Esophagus muscularis mucosa (tissue), 4 donors: Measurements from ENCODE around the gene ANKEF1. TPM values are rescaled to one million over a fixed set of nuclear protein-coding genes. Genes with fewer than 3 reads are reported as not detected.

Source experiments
- DNase-seq: peaks from one replicate; pipeline ENCODE4 v3.0.0-alpha.2; 2017; ENCODE audit errors: extremely low spot score
- H3K27ac ChIP-seq, 4 donors: fragments of 200-600 bp; sonication (generic); replicated peaks in 1 of 4; 1 replicate in 3 of 4; 2 replicates in 1 of 4; pipeline ENCODE4 v1.5.1; 2016 to 2019; ENCODE audit warnings: mild to moderate bottlenecking in 1 of 4
- H3K27me3 ChIP-seq, 4 donors: fragments of 200-600 bp; sonication (generic); one replicate each; pipeline versions ENCODE4 v1.5.1 to v1.6.0; 2016 to 2019
- H3K36me3 ChIP-seq, 4 donors: fragments of 200-600 bp; sonication (generic); one replicate each; pipeline ENCODE4 v1.5.1; 2016 to 2019
- H3K4me1 ChIP-seq, 4 donors: fragments of 200-600 bp; sonication (generic); one replicate each; pipeline ENCODE4 v1.5.1; 2016 to 2019
- H3K4me3 ChIP-seq, 4 donors: fragments of 200-600 bp; sonication (generic); 1 replicate in 2 of 4; 2 replicates in 2 of 4; pipeline ENCODE4 v1.5.1; 2016 to 2019; ENCODE audit warnings: mild to moderate bottlenecking in 4 of 4, moderate library complexity in 1 of 4
- H3K9me3 ChIP-seq, 4 donors: fragments of 200-600 bp; sonication (generic); 1 replicate in 3 of 4; 2 replicates in 1 of 4; pipeline ENCODE4 v1.5.1; 2016 to 2019
- EP300 ChIP-seq: sonication (generic); formaldehyde crosslinking; IDR thresholded peaks from one replicate; pipeline ENCODE4 v1.6.1; 2017; ENCODE audit warnings: antibody characterized with exemption
- POLR2A ChIP-seq: fragments of 450-650 bp; IDR thresholded peaks from one replicate; pipeline ENCODE4 v1.6.1; 2017; ENCODE audit warnings: antibody characterized with exemption, moderate library complexity, mild to moderate bottlenecking, low read depth
- POLR2AphosphoS5 ChIP-seq, 2 donors: sonication (generic); formaldehyde crosslinking; IDR thresholded peaks; one replicate each; pipeline ENCODE4 v1.6.1; 2017; ENCODE audit warnings: antibody characterized with exemption in 2 of 2
- WGBS: methylation state at CpG from one replicate; pipeline ENCODE4 v1.1.5; 2018; 5-methylcytosine and 5-hydroxymethylcytosine counted together
- intact Hi-C: fragments of 100-400 bp; cut with DNase I; formaldehyde crosslinking; loops from one replicate; pipeline ENCODE4 v1.15.1; 2023
- total RNA-seq, 4 donors: library from RNA; depleted of rRNA; stranded (reverse); fragments of >200 nt; gene quantifications; one replicate each; pipeline versions ENCODE4 v1.1.0 to v1.2.1, GENCODE V29; 2016
- TF ChIP-seq, protein P1 (sequence below), 3 experiments: fragments of 200-600 bp in 2 of 3; fragments of 450-650 bp in 1 of 3; sonication (generic) in 2 of 3; IDR thresholded peaks; one replicate each; pipeline ENCODE4 v1.5.1; 2017 to 2019; ENCODE audit warnings: antibody characterized with exemption in 3 of 3, mild to moderate bottlenecking in 2 of 3, moderate library complexity in 1 of 3

The ANKEF1 gene
- total RNA-seq, 4 donors from 2014 or later: 0.42 to 2.3 (median 1.3) TPM

DNA sequence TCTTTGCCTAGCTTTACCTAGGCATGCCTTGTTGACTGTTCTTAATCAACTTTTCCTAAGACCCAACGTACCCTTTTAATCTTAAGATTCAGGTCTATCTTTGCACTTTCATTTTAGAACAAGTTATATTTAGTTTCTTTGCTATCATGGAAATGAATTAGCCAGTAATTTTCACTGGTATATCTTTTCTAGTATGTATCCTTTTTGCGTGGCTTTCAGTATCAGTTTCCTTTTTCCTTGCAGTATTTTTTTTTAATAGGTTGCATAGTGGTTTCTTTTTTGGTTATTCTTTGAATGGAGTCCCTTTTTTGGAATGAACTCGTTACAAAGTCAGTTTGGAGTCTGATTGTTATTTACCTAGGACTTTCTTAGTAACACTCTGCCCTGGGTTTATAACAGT lies 7.3 kb downstream of the ANKEF1 start:
- TF ChIP-seq, protein P1, sequence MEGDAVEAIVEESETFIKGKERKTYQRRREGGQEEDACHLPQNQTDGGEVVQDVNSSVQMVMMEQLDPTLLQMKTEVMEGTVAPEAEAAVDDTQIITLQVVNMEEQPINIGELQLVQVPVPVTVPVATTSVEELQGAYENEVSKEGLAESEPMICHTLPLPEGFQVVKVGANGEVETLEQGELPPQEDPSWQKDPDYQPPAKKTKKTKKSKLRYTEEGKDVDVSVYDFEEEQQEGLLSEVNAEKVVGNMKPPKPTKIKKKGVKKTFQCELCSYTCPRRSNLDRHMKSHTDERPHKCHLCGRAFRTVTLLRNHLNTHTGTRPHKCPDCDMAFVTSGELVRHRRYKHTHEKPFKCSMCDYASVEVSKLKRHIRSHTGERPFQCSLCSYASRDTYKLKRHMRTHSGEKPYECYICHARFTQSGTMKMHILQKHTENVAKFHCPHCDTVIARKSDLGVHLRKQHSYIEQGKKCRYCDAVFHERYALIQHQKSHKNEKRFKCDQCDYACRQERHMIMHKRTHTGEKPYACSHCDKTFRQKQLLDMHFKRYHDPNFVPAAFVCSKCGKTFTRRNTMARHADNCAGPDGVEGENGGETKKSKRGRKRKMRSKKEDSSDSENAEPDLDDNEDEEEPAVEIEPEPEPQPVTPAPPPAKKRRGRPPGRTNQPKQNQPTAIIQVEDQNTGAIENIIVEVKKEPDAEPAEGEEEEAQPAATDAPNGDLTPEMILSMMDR (IDR thresholded peaks at IDR 0.05): no peak
- TF ChIP-seq POLR2AphosphoS5 (IDR thresholded peaks at IDR 0.05) (no peak), POLR2A (no peak), EP300 (no peak)
- DNase-seq: no peak
- no peaks in the 10 kb centered on the region for H3K4me1 ChIP-seq
- no peaks in the 10 kb centered on the region for H3K27me3 ChIP-seq
- 80% methylated on average over 3 of the region's 3 CpGs for WGBS
- H3K9me3 ChIP-seq: no peaks in the 10 kb centered on the region
- H3K27ac ChIP-seq: no peak overlapping the region
- intact Hi-C loops: no loop called here
- no peaks in the 10 kb centered on the region for H3K36me3 ChIP-seq
- H3K4me3 ChIP-seq: no peak overlapping the region

DNA sequence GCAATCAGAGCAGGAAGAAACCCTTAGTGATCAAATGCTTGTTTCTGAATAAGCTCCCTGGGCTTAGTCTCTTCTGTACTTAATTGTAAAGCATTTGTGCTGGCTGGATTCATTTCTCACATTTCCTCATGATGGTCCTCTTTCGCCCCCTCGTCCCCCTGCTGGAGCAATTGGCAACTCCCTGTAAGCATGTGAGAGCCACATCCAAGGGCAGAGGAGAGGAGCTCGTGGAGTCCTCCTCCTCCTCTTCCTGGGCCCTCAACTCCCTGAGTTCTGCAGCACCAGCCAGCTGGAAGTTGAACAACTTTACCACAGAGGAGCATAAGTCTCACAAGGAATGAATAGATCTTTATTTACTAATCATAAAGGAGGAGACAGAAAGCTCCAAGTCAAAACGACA lies 12.6 kb downstream of the ANKEF1 start:
- no peak for DNase-seq
- no peak overlapping the region for H3K27ac ChIP-seq
- no peak for TF ChIP-seq EP300
- TF ChIP-seq, protein P1 (IDR thresholded peaks at IDR 0.05): no peak
- TF ChIP-seq POLR2A: no peak
- TF ChIP-seq POLR2AphosphoS5 (IDR thresholded peaks at IDR 0.05): no peak
- no peaks in the 10 kb centered on the region for H3K36me3 ChIP-seq
- no peaks in the 10 kb centered on the region for H3K27me3 ChIP-seq
- H3K4me1 ChIP-seq: no peaks in the 10 kb centered on the region
- intact Hi-C loops: no loop called here
- no peaks in the 10 kb centered on the region for H3K9me3 ChIP-seq
- H3K4me3 ChIP-seq: no peak overlapping the region
- 27% methylated on average over 4 of the region's 4 CpGs for WGBS

DNA sequence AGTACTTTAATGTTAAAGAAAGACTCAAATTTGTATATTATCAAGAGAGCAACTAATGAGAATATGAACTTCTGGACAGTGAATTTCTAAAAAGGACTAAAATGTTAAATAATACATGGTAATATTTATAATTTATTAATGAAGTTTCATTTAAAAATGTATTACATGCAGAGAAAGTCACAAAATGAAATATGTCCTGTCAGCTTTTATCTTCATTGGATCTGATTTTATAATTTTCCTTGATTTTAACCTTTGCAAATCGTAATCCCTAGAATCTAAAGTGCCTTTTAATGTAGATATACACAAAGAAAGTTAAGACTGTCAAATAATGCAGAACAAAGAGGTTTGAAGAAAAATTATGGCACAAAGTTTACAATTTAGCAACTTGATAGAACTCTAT lies 16.4 kb downstream of the ANKEF1 start:
- intact Hi-C loops: no loop called here
- Histone ChIP-seq H3K9me3 (no peaks in the 10 kb centered on the region), H3K36me3 (no peaks in the 10 kb centered on the region), H3K4me3 (no peak overlapping the region), H3K4me1 (no peaks in the 10 kb centered on the region), H3K27ac (no peak overlapping the region), H3K27me3 (no peaks in the 10 kb centered on the region)
- WGBS: 89% methylated on average over 1 of the region's 1 CpG
- no peak for DNase-seq
- TF ChIP-seq, protein P1 (IDR thresholded peaks at IDR 0.05): no peak
- TF ChIP-seq EP300 (no peak), POLR2A (no peak), POLR2AphosphoS5 (IDR thresholded peaks at IDR 0.05) (no peak)

DNA sequence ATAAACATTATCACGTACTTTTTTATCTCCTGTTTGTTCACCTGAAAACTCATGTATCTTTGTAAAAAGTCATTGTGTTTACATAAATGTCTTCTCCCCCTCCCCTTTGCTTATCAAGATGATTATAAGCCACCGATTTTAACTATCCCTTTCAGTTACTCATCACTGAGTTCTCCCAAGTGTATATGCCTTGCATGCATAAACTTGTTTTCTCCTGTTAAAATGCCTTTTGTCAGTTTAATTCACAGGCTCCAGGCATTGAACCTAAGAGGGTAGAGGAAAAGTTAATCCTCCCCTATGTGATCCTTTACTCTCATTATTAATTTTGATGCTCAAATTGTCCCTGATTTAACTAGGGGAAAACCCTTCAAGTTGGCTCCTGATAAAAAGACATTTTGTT lies 24.2 kb downstream of the ANKEF1 start:
- no peaks in the 10 kb centered on the region for H3K9me3 ChIP-seq
- H3K4me3 ChIP-seq: no peak overlapping the region
- TF ChIP-seq POLR2A (no peak), POLR2AphosphoS5 (IDR thresholded peaks at IDR 0.05) (no peak), EP300 (no peak)
- TF ChIP-seq, protein P1 (IDR thresholded peaks at IDR 0.05): no peak
- intact Hi-C loops: no loop called here
- H3K27ac ChIP-seq: no peak overlapping the region
- 58% methylated on average over 2 of the region's 2 CpGs for WGBS
- DNase-seq: no peak
- H3K27me3 ChIP-seq: peaks cover 0 to 7% (median 0%) of the 10 kb centered on the region in 4 donors
- H3K4me1 ChIP-seq: peaks cover 0 to 4% (median 0%) of the 10 kb centered on the region in 4 donors
- peaks cover 0 to 2% (median 0%) of the 10 kb centered on the region in 4 donors for H3K36me3 ChIP-seq

DNA sequence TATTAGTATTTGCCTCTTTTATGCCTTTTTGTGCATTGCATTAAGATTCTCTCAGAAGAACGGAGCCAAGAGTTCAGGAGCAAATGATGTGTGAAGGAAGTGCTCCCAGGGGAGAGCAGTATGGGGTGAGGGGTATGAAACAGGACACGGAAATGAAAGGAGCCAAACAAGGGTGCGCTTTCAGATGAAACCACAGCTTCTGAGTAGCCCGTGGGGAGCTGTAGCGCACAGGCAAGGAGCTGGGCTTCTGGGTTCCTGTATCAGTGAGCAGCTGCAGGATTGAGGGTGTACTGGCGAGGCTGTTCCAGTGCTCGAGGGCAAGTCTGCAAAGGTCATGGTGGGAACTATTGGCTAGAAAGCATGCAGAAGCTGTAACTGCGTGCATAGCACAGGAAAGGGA lies 25.4 kb downstream of the ANKEF1 start:
- H3K27me3 ChIP-seq: peaks cover 0 to 15% (median 0%) of the 10 kb centered on the region in 4 donors
- TF ChIP-seq EP300: no peak
- no peak for TF ChIP-seq POLR2A
- no peak for TF ChIP-seq POLR2AphosphoS5 (IDR thresholded peaks at IDR 0.05)
- TF ChIP-seq, protein P1 (IDR thresholded peaks at IDR 0.05): no peak
- H3K4me1 ChIP-seq: peaks cover 0 to 4% (median 0%) of the 10 kb centered on the region in 4 donors
- peaks cover 0 to 2% (median 0%) of the 10 kb centered on the region in 4 donors for H3K36me3 ChIP-seq
- 50% methylated on average over 8 of the region's 8 CpGs for WGBS
- no peak overlapping the region for H3K4me3 ChIP-seq
- no peak for DNase-seq
- H3K9me3 ChIP-seq: no peaks in the 10 kb centered on the region
- intact Hi-C loops: no loop called here
- no peak overlapping the region for H3K27ac ChIP-seq
